Measurements from ENCODE around the gene KCTD2.

The KCTD2 gene

GRCh38 chr17:75088465-75089417, 41.7 kb downstream of the KCTD2 start:
- DNase-seq = no peak
- in situ Hi-C loops (cut with MboI; ENCODE audit: low pct_unique_long_range_greater_than_20kb, low sequenced_read_pairs) = no loop called here

DNA sequence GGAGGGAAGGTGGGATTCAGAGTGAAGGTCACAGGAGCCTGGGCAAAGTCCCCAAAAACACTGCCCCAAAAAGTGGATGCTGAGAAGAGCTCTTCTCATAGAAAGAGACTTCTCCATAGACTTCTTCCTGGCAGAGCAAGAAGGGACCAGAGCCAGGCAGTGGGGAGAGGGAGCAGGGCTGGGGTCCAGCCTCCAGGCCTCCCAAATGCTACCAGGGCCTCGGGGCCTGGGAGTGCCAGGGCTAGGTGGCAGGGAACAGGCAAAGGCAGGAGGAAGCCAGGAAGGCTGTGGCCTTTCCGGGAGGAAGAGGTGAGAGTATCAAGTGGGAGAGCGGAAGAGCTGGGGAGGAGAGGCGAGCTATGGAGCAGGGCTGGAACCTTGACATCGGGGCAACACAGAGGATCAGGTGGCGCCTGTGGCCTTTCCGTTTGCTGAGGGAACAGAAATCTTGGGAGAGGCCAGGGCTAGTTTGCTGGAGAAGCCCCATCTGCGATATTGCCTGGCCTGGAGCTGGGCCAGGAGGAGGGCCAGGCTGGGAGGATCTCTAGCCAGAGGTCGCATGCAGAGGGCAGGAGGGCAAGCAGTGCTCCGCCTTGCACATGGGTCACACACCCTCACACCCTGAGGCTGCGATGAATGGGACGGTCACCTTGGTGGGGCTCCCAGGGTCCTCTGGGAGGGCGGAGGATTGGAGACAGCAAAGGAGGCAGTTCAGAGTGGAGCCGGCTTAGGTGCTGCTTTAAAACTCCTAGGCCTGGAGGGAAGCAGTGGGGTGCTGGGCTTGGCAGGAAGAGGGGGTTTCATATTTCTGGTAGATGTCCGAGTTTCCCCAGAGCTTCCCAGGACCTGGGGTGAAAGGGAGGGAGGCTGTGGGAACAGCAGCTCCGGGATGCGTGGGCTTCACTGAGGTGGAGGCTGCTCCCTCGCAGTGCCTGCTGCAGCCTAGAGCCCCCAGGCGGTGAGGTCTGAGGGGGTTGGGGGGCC, 44.1 kb downstream of the KCTD2 start:
- DNase-seq = no peak
- in situ Hi-C loops (cut with MboI; ENCODE audit: low pct_unique_long_range_greater_than_20kb, low sequenced_read_pairs) = no loop called here

- in situ Hi-C loops (cut with MboI; ENCODE audit: low pct_unique_long_range_greater_than_20kb, low sequenced_read_pairs) = no loop called here
- no peak for DNase-seq
Measured at GRCh38 chr17:75091855-75092327, 44.9 kb downstream of the KCTD2 start.

DNA sequence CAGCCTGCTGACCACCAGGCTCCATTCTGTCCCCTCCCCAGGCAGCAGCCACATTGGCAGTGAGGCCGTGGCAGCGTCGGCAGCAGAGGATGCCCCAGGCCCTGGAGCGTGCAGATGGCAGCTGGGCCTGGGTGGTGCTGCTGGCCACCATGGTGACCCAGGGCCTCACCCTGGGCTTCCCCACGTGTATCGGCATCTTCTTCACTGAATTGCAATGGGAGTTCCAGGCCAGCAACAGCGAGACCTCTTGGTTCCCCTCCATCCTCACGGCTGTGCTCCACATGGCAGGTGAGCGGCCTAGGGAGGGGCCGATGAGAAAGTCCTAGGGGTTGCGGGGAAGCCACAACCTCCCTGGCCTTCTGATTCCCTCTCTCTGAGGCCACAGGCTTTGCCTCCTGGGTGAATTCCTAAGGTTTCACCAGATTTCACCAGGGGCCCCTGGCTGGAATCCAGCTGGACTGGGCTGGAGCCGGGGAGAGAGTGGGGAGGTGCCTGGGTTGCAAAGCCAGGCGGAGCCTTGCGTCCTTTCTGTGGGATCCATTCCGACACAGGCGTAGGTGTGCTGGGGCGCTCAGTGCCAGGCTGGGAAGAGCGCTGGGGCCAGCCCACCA, 46.6 kb downstream of the KCTD2 start:
- in situ Hi-C loops (cut with MboI; ENCODE audit: low pct_unique_long_range_greater_than_20kb, low sequenced_read_pairs) = no loop called here
- DNase-seq = no peak

GRCh38 chr17:75094871-75095399, 47.9 kb downstream of the KCTD2 start:
- in situ Hi-C loops (cut with MboI; ENCODE audit: low pct_unique_long_range_greater_than_20kb, low sequenced_read_pairs) = no loop called here

DNA sequence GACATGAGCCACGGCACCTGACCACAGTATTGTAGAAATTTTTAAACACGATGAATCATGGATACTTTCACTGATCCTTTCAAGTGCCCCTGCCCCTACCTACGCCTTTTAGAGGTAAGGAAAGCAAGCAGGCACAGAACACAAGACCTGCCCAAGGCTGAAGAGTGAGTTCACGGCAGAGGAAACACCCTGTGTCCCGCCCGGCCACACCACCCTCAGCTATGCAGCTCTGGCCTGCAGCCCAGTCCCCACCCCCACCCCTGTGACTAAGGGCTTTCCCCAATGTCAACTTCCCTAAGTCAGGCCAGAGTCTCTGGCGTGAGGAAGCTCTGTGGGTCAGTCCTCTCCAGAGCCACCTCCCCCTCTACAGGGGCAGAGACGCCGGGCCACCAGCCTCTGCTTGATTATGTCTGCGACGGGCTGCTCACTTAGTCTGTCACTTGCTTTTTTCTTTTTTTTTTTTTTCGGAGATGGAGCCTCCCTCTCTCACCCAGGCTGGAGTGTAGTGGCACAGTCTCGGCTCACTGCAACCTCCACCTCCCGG, 49.1 kb downstream of the KCTD2 start:
- peak; percentile 86 for DNase-seq
- in situ Hi-C loops (cut with MboI; ENCODE audit: low pct_unique_long_range_greater_than_20kb, low sequenced_read_pairs) = no loop called here

More at GRCh38 chr17:75094871-75095399, 47.9 kb downstream of the KCTD2 start:
- DNase-seq = no peak

DNA sequence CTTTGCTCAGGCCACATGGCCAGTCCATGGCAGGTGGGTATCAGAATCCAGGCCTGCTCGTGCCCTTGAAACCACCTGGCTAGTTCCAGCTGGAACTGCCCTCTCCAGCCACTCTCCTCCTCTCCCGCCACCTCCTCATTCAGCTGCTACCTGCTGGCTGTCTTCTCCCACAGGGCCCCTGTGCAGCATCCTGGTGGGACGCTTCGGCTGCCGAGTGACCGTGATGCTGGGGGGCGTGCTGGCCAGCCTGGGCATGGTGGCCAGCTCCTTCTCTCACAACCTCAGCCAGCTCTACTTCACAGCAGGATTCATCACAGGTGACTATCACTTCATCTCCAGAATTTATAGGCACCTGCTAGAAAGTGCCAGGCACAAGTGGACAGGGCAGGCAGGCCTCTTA, 50.8 kb downstream of the KCTD2 start:
- no peak for DNase-seq
- in situ Hi-C loops (cut with MboI; ENCODE audit: low pct_unique_long_range_greater_than_20kb, low sequenced_read_pairs) = no loop called here

DNA sequence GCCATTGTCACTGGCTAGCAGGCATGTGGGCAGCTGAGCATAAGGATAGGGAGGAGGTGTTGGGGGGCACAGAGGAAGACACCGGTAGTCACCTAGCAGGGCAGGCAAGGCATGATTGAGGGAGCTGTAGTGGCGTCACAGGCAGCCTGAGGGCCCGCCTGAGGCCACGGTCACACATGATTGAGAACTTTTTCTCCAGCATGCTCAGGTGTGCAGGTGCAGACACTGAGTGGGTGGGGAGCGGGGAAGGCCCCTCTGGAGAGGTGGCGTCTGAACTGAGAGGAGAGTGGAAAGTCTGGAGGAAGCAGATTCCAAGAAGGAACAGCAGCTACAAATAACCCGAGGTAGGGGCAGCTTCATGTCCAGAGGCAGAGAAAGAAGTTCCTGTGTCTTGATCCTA, 51.8 kb downstream of the KCTD2 start:
- in situ Hi-C loops (cut with MboI; ENCODE audit: low pct_unique_long_range_greater_than_20kb, low sequenced_read_pairs) = no loop called here
- DNase-seq = no peak

DNA sequence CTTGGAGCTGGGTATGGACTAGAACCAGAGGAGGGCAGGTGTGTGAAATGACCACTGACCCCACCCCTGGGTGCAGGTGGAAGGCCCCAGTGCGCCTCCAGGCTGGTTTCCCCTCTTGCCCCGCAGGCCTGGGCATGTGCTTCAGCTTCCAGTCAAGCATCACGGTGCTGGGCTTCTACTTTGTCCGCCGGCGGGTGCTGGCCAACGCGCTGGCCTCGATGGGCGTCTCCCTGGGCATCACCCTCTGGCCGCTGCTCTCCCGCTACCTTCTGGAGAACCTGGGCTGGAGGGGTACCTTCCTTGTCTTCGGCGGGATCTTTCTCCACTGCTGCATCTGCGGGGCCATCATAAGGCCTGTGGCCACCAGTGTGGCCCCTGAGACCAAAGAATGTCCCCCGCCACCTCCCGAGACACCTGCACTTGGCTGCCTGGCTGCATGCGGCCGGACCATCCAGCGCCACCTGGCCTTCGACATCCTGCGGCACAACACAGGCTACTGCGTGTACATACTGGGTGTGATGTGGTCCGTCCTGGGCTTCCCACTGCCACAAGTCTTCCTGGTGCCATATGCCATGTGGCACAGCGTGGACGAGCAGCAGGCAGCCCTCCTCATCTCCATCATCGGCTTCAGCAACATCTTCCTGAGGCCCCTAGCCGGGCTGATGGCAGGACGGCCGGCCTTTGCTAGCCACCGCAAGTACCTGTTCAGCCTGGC, 53.0 kb downstream of the KCTD2 start:
- no peak for DNase-seq
- in situ Hi-C loops (cut with MboI; ENCODE audit: low pct_unique_long_range_greater_than_20kb, low sequenced_read_pairs) = no loop called here

GRCh38 chr17:75102385-75102821, 55.4 kb downstream of the KCTD2 start:
- DNase-seq = peak; percentile 84
- in situ Hi-C loops (cut with MboI; ENCODE audit: low pct_unique_long_range_greater_than_20kb, low sequenced_read_pairs) = no loop called here

- no peak for DNase-seq
- in situ Hi-C loops (cut with MboI; ENCODE audit: low pct_unique_long_range_greater_than_20kb, low sequenced_read_pairs) = no loop called here
Measured at GRCh38 chr17:75103601-75104554, 56.9 kb downstream of the KCTD2 start.

- in situ Hi-C loops (cut with MboI; ENCODE audit: low pct_unique_long_range_greater_than_20kb, low sequenced_read_pairs) = no loop called here
- no peak for DNase-seq
Measured at GRCh38 chr17:75105126-75106080, 58.4 kb downstream of the KCTD2 start.

- no peak for DNase-seq
- in situ Hi-C loops (cut with MboI; ENCODE audit: low pct_unique_long_range_greater_than_20kb, low sequenced_read_pairs) = no loop called here
Measured at GRCh38 chr17:75108193-75108592, 61.2 kb downstream of the KCTD2 start.

GRCh38 chr17:75109046-75109406, 62.0 kb downstream of the KCTD2 start:
- in situ Hi-C loops (cut with MboI; ENCODE audit: low pct_unique_long_range_greater_than_20kb, low sequenced_read_pairs) = no loop called here

DNA sequence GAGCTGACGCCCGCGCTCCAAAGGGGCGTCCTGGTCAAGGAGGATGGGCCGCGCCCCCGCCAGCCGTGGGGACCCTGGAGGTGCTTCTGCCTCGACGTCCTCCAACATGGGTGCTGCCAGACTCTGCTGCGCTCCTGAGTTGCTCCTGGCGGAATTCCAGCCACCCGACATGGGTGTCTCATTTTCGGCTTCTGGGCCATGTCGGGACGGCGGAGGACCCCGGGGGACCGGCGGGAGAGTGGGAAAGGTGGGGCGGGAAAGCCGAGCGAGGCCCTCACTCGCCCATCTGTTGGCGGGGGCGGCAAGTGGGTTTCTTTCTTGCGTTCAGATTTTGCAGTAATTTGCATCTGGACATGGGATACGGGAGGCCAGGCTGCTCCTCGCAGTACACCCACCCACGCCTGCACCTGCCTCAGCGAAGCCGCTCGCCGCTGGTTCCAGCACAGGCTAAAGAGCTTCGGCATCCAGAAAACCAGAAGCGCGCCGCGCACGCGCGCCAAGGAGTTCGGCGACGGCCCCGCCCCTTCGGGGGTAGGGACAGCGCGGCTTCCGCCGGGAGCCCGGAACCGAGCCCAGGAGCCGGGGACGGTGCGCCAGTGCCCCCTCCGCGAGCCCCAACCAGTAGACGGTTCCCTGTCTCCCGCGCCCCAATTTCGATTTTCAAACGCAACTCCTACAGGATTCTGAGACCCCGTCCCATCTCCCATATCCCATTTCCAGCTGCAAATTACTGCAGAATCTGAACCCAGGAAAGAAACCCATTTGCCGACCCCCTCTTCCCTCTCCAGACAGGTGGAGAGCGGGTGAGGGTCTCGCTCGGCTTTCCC, 62.6 kb downstream of the KCTD2 start, which contains the start of gene ARMC7:
ARMC7 (plus strand) TSS at position 563 of the 827 bp plus-strand sequence. CDS start 320 bp downstream, outside the sequence.
- DNase-seq = peak; percentile 90
- in situ Hi-C loops (cut with MboI; ENCODE audit: low pct_unique_long_range_greater_than_20kb, low sequenced_read_pairs) = no loop called here

More at GRCh38 chr17:75109046-75109406, 62.0 kb downstream of the KCTD2 start:
- no peak for DNase-seq
